GM19463 (cell line): ENCODE measurements around the gene CTXND1.

ENCODE experiments used
- ATAC-seq: cut with Tn5 transposase; IDR thresholded peaks from one replicate; pipeline ENCODE4 v1.9.1; 2021; ENCODE audit warnings: mild to moderate bottlenecking, moderate library complexity; ENCODE audit not compliant: unreplicated experiment

Gene CTXND1

DNA sequence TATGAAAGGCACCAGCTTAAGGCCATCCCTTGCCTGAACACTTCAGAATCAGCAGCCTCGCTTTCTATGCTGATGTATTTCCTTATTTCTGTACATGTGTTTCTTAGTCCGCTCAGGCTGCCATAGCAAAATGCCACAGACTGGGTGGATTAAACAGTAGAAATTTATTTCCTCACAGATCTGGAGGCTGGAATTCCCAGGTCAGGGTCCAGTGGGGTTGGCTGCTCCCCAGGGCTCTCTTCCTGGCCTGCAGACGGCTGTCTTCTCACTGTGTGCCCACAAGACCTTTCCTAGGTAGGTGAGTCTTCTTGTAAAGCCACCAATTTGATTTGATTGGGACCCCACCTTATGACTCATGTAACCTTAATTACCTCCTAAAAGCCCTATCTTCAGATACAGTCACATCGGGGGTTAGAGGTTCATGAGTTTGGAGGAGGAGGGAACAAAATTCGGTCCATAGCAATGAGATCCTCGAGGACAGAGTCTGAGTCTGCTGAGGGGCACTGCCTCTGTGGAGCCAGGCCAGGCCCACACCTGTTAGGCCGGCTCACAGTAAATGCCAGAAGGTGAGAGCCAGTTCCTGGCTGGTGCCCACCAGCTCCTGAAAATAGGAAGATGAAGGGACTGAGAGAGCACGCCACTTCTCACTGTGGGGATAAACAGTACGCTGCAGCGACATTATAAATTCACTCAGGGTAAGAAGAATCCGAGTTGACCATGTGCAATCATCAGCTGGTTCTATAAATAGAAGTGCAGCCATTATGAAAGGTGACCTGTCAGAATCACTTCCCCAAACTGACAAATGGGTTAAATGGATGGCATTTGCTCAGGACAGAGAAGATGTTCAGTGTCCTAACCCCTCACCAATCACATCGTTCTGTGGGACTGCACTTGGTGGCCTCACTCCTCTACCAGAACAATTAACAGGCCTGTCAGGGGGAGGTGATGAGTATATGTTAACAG, 41.1 kb downstream of the CTXND1 start:
- no peak for ATAC-seq

GRCh38 chr15:80208758-80209734, 43.0 kb downstream of the CTXND1 start:
- ATAC-seq = no peak

- ATAC-seq = no peak
Measured at GRCh38 chr15:80207887-80208286, 44.1 kb downstream of the CTXND1 start.

- no peak for ATAC-seq
Measured at GRCh38 chr15:80204231-80204630, 47.8 kb downstream of the CTXND1 start.

DNA sequence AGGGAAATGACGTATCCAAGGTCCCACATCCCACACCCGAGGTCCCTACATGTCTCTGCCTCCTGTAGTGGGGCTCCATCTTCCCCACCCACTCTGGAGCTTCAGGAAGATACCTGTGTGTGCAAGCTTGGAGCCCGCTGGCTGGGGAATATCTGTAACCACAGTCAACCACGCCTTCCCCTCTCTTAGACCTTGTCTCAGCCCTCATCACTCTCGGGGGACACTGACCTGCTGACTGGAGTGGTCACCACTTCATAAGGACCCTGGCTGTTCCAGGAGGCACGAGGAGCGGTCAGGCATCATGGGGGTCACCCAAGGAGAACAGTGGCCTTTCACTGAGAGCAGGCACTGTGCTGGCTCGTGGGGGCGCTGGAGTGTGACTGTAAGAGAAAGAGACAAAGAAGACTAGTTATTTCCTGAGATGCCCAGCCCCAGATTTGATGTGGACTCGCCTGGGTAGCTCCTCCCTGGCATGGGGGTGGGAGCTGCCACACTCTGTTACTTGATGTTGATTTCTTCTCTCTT, 48.6 kb downstream of the CTXND1 start:
- ATAC-seq = no peak

DNA sequence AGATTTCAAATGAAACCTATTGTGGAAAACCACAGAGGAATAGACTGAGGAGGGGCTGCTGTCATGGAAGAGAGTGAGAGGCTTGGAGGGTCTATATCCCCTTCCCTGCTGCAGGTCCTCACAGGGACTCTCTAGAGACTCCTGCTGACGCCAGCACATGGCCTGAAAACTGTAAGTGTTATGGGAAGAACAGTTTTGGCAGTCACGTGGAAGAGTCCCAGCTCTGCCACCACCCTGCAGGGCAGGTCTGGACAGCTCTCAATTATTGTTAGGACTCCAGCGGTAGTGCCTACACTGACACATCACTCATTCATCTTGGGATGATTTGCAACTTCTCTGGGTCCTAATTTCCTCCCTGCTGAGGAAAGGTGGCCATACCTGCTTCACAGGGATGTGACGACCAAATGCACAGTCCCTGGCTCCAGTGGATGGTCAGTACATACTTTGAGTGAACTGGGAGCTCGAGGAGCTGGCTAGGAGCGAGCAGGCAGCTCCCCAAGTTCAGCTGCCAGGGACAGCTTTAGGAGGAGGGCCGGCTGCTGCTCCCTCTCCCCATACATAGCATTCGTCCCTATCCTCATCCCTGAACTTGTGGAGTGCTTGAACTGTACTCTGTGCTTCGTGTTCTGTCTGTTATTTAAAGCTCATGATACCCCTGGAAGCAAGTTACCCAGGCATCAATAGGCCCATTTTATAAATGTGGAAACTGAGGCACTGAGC, 49.2 kb downstream of the CTXND1 start:
- ATAC-seq = no peak

- no peak for ATAC-seq
Measured at GRCh38 chr15:80202016-80202315, 50.0 kb downstream of the CTXND1 start.

DNA sequence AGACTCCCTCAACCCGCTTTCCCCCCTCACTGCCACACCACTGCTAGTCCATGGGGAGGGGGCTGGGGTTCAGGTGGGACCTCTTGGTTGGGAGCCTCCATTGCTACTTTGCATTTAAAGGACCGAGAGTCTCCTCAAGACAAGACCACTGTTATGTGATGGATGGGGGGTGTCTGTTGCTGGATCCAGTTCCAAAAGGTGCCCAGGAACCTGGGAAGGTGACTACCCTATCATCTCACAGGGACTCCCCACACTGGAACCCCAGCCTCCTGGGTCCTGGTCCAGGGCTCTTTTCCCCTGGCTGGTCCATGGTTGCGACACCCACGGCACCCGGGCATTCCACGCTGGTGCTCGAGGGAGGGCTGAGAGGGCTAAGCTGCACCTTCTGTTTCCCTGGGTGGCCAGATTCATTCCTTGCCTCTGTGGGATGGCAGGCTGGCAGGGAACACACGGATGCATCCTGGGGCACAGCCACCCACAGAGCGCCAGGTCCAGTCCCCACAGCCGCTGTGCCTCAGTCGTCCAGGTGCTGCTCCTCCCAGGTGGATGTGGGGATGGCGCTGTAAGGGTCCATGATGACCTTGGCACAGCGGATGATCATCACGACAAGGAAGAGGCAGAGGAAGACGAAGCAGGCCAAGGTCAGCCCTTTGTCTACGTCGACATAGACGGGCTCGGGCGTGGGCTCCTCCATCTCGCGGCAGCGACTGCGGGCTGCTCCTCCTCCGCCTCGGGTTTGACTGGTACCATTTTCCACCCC, 50.6 kb downstream of the CTXND1 start:
- no peak for ATAC-seq

DNA sequence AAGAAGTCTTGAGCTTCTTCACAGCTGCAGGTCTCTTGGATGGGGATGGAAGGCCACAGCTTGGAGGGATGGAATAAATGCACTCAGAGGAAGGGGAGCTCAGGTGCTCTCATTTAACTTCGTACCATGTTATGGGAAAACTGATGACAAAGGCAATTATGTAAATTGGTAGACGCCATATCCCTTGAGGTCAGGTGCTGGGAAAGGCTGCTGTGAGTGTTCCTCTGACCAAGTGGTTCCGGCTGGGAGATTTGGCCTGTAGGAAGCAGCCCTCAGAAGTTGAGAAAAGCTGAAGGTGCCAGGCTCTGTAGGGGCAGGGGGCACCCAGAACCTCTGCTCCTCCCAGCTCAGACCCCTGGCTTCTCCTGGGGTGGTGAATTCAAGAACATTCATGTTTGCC, 52.1 kb downstream of the CTXND1 start:
- no peak for ATAC-seq

GRCh38 chr15:80199366-80199765, 52.6 kb downstream of the CTXND1 start:
- ATAC-seq = no peak

DNA sequence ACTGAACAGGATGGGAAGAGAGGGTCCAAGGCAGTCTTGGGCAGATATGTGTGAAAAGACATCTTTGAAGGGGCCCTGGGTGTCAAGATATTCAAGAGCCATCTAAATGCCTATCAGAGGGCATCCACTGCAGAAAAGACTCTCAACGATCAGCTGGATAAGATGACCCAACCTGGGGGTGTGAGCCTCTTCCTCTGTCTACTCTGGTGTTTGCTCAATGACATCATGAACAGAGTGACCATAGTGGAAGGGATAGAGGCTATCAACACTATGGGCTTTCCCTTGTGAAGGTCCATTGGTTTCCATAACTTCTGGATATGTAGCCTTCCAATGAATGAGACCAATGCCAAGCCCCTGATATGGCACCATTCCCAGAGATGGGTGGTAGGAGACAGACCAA, 57.1 kb downstream of the CTXND1 start:
- no peak for ATAC-seq

DNA sequence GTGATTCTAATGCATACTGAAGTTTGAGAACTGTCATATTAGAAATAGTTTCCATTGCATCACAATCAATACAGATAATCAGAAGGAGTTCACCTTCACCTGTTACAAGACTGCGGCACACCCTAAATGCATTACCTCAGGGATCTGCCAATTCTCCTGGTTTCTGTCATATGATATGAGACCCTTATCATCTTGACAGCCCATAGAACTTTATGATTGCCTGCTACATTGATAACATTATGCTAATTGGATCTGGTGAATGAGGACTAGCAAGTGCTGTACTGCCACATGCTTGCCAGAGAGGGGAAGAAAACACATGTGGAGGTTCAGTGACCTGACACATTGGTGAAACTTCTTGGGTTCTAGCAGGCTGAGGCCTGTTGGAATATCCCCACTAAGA, 57.8 kb downstream of the CTXND1 start:
- no peak for ATAC-seq

- ATAC-seq = no peak
Measured at GRCh38 chr15:80191897-80192595, 60.0 kb downstream of the CTXND1 start.

DNA sequence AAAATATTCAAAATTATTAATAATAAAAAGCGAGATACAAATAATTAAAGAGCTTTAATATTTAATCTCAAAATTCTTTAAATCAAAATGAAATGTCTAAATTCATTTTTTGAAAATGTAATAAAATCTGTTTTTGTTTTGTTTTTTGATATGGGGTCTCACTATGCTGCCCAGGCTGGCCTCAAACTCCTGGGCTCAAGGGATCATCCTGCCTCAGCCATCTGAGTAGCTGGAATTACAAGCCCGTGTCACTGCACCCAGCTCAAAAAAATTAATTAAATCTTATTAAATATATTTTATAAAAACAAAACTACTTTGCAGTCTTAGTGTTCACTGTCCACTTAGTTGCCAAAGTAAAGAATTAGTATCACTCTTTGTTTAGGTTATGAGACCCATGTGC, 60.8 kb downstream of the CTXND1 start:
- ATAC-seq = no peak

DNA sequence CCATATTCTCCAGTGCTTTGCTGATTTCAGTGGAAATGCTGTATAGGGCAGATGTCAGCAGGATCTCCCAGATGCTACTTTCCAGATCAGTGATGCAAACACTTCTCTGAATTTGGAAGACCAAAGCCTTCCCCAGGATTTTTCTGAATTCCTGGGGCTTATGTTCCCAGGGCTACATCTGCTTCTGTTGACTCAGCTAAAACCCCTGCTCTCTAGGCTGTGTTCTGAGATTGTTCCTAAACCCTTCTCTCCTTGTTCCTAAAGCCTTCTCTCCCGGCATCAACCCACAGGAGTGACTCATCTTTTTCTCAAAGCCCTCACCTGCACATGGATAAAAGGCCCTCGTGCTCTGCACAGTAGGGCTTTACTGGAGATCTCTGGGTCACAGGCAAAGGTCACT, 63.8 kb downstream of the CTXND1 start:
- no peak for ATAC-seq

- ATAC-seq = no peak
Measured at GRCh38 chr15:80186597-80186996, 65.4 kb downstream of the CTXND1 start.

- ATAC-seq = no peak
Measured at GRCh38 chr15:80186066-80186465, 65.9 kb downstream of the CTXND1 start.

DNA sequence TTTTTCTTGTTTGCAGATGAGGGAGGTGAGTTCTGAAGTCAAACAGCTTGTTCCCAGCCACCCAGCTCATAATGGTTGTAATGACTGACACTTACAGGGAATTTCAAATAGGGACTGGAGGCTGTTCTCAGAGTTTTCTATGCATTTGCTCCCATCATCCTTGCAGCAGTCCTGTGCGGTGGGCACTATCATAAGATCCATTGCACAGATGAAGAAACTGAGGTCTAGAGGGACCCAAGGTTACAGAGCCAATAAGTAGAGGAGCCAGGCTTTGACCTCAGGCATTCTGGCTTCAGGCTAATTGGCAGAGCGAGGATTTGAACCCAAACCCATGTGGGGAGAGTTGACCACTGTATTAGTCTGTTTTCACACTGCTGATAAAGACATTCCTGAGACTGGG, 66.9 kb downstream of the CTXND1 start:
- no peak for ATAC-seq

- no peak for ATAC-seq
Measured at GRCh38 chr15:80184554-80184953, 67.5 kb downstream of the CTXND1 start.

GRCh38 chr15:80183886-80184285, 68.1 kb downstream of the CTXND1 start:
- no peak for ATAC-seq
